GM21528 (cell line): ENCODE measurements around the gene MYCN.
"Not testable (repeated sequence)": the region's sequence is repeated elsewhere in the genome, so short reads cannot be mapped to it uniquely, and the experiment has no call there.

Experiments used
- ATAC-seq: cut with Tn5 transposase; IDR thresholded peaks from one replicate; pipeline ENCODE4 v1.9.1; 2021; ENCODE audit warnings: mild to moderate bottlenecking, moderate library complexity; ENCODE audit not compliant: unreplicated experiment, low FRiP score

The MYCN gene

GRCh38 chr2:15939854-15940660 lies at the start of gene MYCN:
TSS of gene MYCN (plus strand) at chr2:15940550. CDS start at chr2:15942065, 1,515 bp downstream.
- ATAC-seq = peak; percentile 23

GRCh38 chr2:15890936-15891905 lies 49.1 kb upstream of the MYCN start:
- no peak for ATAC-seq

- no peak for ATAC-seq
These were observed 48.0 kb upstream of the MYCN start for GRCh38 chr2:15892151-15892880.

GRCh38 chr2:15893085-15893484 lies 47.3 kb upstream of the MYCN start:
- ATAC-seq = no peak

GRCh38 chr2:15893689-15894480 lies 46.5 kb upstream of the MYCN start:
- no peak for ATAC-seq

GRCh38 chr2:15894481-15895144 lies 45.7 kb upstream of the MYCN start:
- no peak for ATAC-seq

GRCh38 chr2:15895615-15896469 lies 44.5 kb upstream of the MYCN start:
- ATAC-seq = no peak

- ATAC-seq = no peak
These were observed 43.5 kb upstream of the MYCN start for GRCh38 chr2:15896859-15897258.

GRCh38 chr2:15897431-15898098 lies 42.8 kb upstream of the MYCN start:
- no peak for ATAC-seq

GRCh38 chr2:15899327-15899612 lies 41.1 kb upstream of the MYCN start:
- ATAC-seq = no peak

GRCh38 chr2:15899751-15900493 lies 40.4 kb upstream of the MYCN start:
- no peak for ATAC-seq

- no peak for ATAC-seq
These were observed 39.1 kb upstream of the MYCN start for GRCh38 chr2:15901095-15901807.

GRCh38 chr2:15901808-15902130 lies 38.6 kb upstream of the MYCN start:
- no peak for ATAC-seq

- not testable (repeated sequence) for ATAC-seq
These were observed 36.4 kb upstream of the MYCN start for GRCh38 chr2:15903910-15904309.

GRCh38 chr2:15905267-15905645 lies 35.1 kb upstream of the MYCN start:
- no peak for ATAC-seq

GRCh38 chr2:15905986-15906491 lies 34.3 kb upstream of the MYCN start:
- no peak for ATAC-seq

- ATAC-seq = no peak
These were observed 33.6 kb upstream of the MYCN start for GRCh38 chr2:15906778-15907177.
